Right renal cortex interstitium (tissue), 3 donors: ENCODE results near the gene CCDC117. TPM values are rescaled to one million over a fixed set of nuclear protein-coding genes. Genes with fewer than 3 reads are reported as not detected.
"Not testable (repeated sequence)": the region's sequence is repeated elsewhere in the genome, so short reads cannot be mapped to it uniquely, and the experiment has no call there.

Experiments used
- DNase-seq, 3 donors: peaks; one replicate each; pipeline ENCODE4 v3.0.0-alpha.2; 2013; ENCODE audit warnings: low read depth in 3 of 3, low spot score in 2 of 3
- polyA plus RNA-seq, 3 donors: library from polyadenylated mRNA; unstranded; fragments of 120-200 nt; gene quantifications; one replicate each; pipeline ENCODE4 v1.2.1, GENCODE V29; 2013; ENCODE audit not compliant: insufficient read length in 3 of 3

Gene CCDC117
- polyA plus RNA-seq, 3 donors, result 40.2 to 42.7 (median 41.3) TPM

GRCh38 chr22:28799606-28800307 is 27.3 kb downstream of the CCDC117 start:
- DNase-seq, result no peak

GRCh38 chr22:28800308-28801041 is 28.0 kb downstream of the CCDC117 start, which contains the start of gene XBP1:
TSS of gene XBP1 (minus strand) at chr22:28800569.
- peak; percentile 86 to 94 (median 91) for DNase-seq

- no peak for DNase-seq
Observed at GRCh38 chr22:28801845-28802594, 29.5 kb downstream of the CCDC117 start.

GRCh38 chr22:28802595-28803123 is 30.2 kb downstream of the CCDC117 start:
- DNase-seq, result no peak

- not testable (repeated sequence) for DNase-seq
Observed at GRCh38 chr22:28805426-28805825, 32.9 kb downstream of the CCDC117 start.

GRCh38 chr22:28808716-28809355 is 36.3 kb downstream of the CCDC117 start:
- no peak for DNase-seq

- DNase-seq, result no peak
Observed at GRCh38 chr22:28810821-28811491, 38.5 kb downstream of the CCDC117 start.

GRCh38 chr22:28812516-28812915 is 40.0 kb downstream of the CCDC117 start:
- DNase-seq, result no peak

- DNase-seq, result no peak
Observed at GRCh38 chr22:28813772-28814518, 41.5 kb downstream of the CCDC117 start.

- DNase-seq, result no peak
Observed at GRCh38 chr22:28815111-28815510, 42.6 kb downstream of the CCDC117 start.

- no peak for DNase-seq
Observed at GRCh38 chr22:28815729-28816128, 43.2 kb downstream of the CCDC117 start.

GRCh38 chr22:28817064-28817463 is 44.6 kb downstream of the CCDC117 start:
- no peak for DNase-seq

- DNase-seq, result peak in 2 of 3 donors; percentile 61 to 74
Observed at GRCh38 chr22:28817919-28818859, 45.7 kb downstream of the CCDC117 start.

GRCh38 chr22:28819253-28820096 is 47.0 kb downstream of the CCDC117 start:
- no peak for DNase-seq

- no peak for DNase-seq
Observed at GRCh38 chr22:28820885-28821284, 48.4 kb downstream of the CCDC117 start.

- no peak for DNase-seq
Observed at GRCh38 chr22:28821452-28821851, 49.0 kb downstream of the CCDC117 start.

GRCh38 chr22:28822930-28823551 is 50.5 kb downstream of the CCDC117 start:
- no peak for DNase-seq
